Uterus (tissue), 4 donors: ENCODE measurements around the gene DENND1A. TPM values are rescaled to one million over a fixed set of nuclear protein-coding genes. Genes with fewer than 3 reads are reported as not detected.

Experiments used
- DNase-seq, 2 donors: peaks; one replicate each; pipeline ENCODE4 v3.0.0-alpha.2; 2019 to 2020
- H3K27ac ChIP-seq, 2 donors: fragments of 200-600 bp; sonication (generic); 1 replicate in 1 of 2; 2 replicates in 1 of 2; pipeline ENCODE4 v1.5.1; 2016 to 2018
- H3K27me3 ChIP-seq, 2 donors: fragments of 200-600 bp; sonication (generic); one replicate each; pipeline ENCODE4 v1.5.1; 2018 to 2019; ENCODE audit warnings: control low read depth in 1 of 2
- H3K36me3 ChIP-seq, 2 donors: fragments of 200-600 bp; sonication (generic); one replicate each; pipeline ENCODE4 v1.5.1; 2019; ENCODE audit warnings: control low read depth in 1 of 2
- H3K4me1 ChIP-seq, 2 donors: fragments of 200-600 bp; sonication (generic); one replicate each; pipeline ENCODE4 v1.5.1; 2018 to 2019; ENCODE audit warnings: control low read depth in 1 of 2
- H3K4me3 ChIP-seq, 2 donors: fragments of 200-600 bp; sonication (generic); 1 replicate in 1 of 2; 2 replicates in 1 of 2; pipeline ENCODE4 v1.5.1; 2018 to 2019; ENCODE audit warnings: mild to moderate bottlenecking in 1 of 2
- H3K9me3 ChIP-seq, 2 donors: fragments of 200-600 bp; sonication (generic); one replicate each; pipeline ENCODE4 v1.5.1; 2019; ENCODE audit warnings: control low read depth in 1 of 2
- POLR2A ChIP-seq, 2 donors: fragments of 450-650 bp; IDR thresholded peaks; one replicate each; pipeline ENCODE4 v1.6.1; 2016; ENCODE audit warnings: antibody characterized with exemption in 2 of 2, mild to moderate bottlenecking in 1 of 2, moderate library complexity in 1 of 2
- intact Hi-C: fragments of 100-400 bp; cut with DNase I; formaldehyde crosslinking; loops from one replicate; pipeline ENCODE4 v1.15.1; 2023; ENCODE audit warnings: low total_unique reads
- total RNA-seq, 4 donors: library from RNA; depleted of rRNA in 3 of 4; stranded (reverse); fragments of >200 nt in 3 of 4; gene quantifications; one replicate each; pipeline versions ENCODE4 v1.1.0 to v1.2.4, GENCODE V29; 2014 to 2023
- TF ChIP-seq, protein P1 (sequence below), 4 experiments: fragments of 200-600 bp in 2 of 4; fragments of 450-650 bp in 2 of 4; sonication (generic) in 2 of 4; IDR thresholded peaks; one replicate each; pipeline ENCODE4 v1.5.1; 2016 to 2019; ENCODE audit warnings: antibody characterized with exemption in 4 of 4, mild to moderate bottlenecking in 2 of 4, moderate library complexity in 1 of 4
- donor health status: DM: yes; HTN: yes; CAD: no.

Gene DENND1A
- total RNA-seq, 4 donors from 2014 or later = 10.8 to 34.5 (median 22.6) TPM

DNA sequence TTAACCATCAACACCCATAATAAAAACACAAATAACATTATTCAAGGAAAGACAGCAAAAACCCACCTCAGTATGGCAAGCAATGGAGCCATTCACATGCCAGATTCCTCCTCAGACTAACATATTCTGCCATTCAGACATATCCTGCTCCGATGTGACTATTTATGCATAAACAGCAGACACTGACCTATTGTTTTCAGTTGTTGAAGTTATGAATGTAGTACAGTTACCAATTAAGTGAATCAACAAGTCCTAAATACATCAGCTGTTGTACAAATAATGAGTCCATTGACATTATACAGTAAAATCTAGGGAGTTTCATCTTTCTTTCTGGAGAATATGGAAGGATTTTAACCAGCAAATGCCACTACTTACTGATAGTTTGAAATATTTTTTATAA is 131.7 kb downstream of the DENND1A start:
- Histone ChIP-seq H3K4me1 (no peaks in the 10 kb centered on the region), H3K9me3 (no peaks in the 10 kb centered on the region), H3K27ac (no peak overlapping the region), H3K4me3 (no peak overlapping the region), H3K27me3 (no peaks in the 10 kb centered on the region), H3K36me3 (no peaks in the 10 kb centered on the region)
- no peak for DNase-seq
- TF ChIP-seq, protein P1, sequence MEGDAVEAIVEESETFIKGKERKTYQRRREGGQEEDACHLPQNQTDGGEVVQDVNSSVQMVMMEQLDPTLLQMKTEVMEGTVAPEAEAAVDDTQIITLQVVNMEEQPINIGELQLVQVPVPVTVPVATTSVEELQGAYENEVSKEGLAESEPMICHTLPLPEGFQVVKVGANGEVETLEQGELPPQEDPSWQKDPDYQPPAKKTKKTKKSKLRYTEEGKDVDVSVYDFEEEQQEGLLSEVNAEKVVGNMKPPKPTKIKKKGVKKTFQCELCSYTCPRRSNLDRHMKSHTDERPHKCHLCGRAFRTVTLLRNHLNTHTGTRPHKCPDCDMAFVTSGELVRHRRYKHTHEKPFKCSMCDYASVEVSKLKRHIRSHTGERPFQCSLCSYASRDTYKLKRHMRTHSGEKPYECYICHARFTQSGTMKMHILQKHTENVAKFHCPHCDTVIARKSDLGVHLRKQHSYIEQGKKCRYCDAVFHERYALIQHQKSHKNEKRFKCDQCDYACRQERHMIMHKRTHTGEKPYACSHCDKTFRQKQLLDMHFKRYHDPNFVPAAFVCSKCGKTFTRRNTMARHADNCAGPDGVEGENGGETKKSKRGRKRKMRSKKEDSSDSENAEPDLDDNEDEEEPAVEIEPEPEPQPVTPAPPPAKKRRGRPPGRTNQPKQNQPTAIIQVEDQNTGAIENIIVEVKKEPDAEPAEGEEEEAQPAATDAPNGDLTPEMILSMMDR (IDR thresholded peaks at IDR 0.05) = no peak
- no peak for TF ChIP-seq POLR2A (IDR thresholded peaks at IDR 0.05)
- intact Hi-C loops = no loop called here

DNA sequence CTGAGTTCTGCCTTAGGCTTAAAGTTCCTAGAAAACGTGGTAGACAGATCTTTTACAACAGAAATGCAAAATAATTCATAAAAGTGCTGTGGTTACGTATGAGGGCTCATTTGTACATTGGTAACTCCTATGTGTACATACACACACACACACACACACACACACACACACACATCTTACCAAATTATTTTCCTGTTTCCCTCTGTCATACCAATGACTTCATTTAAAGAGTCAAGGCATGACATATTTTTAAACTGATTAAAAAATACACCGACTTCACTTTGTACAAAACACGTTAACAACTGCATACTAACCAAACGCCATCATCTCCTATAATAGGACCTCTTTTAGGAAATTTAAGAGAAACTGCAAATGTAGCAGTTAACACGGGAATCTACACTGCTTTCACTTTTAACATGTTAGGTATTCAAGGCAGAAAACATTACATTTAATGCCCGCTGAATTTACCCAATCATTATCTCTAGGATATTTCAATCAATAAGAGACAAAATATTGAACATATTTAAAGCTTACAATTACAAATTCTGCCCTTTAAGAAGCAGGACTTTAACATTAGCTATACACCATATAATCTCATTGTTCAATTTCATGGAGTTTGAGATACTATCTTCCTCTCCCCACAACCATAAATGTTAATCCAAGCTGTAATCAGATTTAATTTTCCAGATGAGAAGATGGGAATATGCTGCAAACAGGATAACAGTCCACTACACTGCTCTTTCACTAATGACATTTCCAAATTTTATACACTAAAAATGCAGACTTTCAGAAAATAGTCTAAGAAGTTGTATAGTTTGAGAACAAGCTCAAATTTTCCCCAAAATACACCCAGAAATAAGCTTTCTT is 133.1 kb downstream of the DENND1A start:
- no peak for TF ChIP-seq POLR2A (IDR thresholded peaks at IDR 0.05)
- TF ChIP-seq, protein P1 (IDR thresholded peaks at IDR 0.05) = no peak
- Histone ChIP-seq H3K4me1 (no peaks in the 10 kb centered on the region), H3K4me3 (no peak overlapping the region), H3K27ac (no peak overlapping the region), H3K9me3 (no peaks in the 10 kb centered on the region), H3K27me3 (no peaks in the 10 kb centered on the region), H3K36me3 (no peaks in the 10 kb centered on the region)
- no peak for DNase-seq
- intact Hi-C loops = no loop called here

DNA sequence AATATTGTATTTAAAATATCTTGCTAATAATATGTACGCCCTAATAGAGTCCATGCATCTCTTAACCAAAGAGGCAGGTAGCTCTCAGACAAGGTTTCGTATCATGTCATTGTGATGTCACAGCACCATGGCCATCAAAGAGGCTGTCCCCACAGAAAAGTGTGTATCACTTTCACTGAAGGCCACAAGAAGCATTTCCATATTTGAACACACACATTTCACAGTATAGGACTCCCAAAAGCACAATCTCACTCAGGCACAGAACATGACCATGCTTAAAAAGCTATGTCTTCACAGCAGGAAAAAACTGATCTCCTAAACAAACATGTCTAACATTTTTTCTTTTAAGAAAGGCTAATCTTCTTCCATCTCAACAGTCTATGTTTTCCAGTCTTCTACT is 133.8 kb downstream of the DENND1A start:
- TF ChIP-seq POLR2A (IDR thresholded peaks at IDR 0.05) = no peak
- TF ChIP-seq, protein P1 (IDR thresholded peaks at IDR 0.05) = no peak
- intact Hi-C loops = no loop called here
- no peak for DNase-seq
- Histone ChIP-seq H3K27me3 (no peaks in the 10 kb centered on the region), H3K36me3 (no peaks in the 10 kb centered on the region), H3K4me3 (no peak overlapping the region), H3K9me3 (no peaks in the 10 kb centered on the region), H3K27ac (no peak overlapping the region), H3K4me1 (no peaks in the 10 kb centered on the region)

DNA sequence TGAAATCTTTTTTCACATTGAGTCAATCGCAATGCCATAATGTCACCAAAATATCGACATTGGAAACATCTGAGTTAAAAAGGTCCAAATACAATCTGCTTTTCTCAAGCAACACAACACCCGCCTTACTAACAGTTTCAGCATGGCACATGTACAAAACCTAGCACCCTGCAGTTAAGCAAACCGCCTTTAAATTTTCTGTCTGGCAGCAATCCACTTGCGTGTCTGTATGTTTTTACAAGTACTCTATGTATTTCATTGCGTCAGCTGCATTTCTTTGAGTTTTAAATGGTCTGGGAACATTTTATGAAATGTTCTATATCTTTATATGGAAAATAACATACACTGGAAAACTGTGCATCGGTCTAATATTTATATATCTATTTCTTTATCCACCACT is 134.6 kb downstream of the DENND1A start:
- Histone ChIP-seq H3K4me1 (no peaks in the 10 kb centered on the region), H3K27me3 (no peaks in the 10 kb centered on the region), H3K4me3 (no peak overlapping the region), H3K27ac (no peak overlapping the region), H3K36me3 (no peaks in the 10 kb centered on the region), H3K9me3 (no peaks in the 10 kb centered on the region)
- TF ChIP-seq POLR2A (IDR thresholded peaks at IDR 0.05) = no peak
- TF ChIP-seq, protein P1 (IDR thresholded peaks at IDR 0.05) = no peak
- intact Hi-C loops = no loop called here
- no peak for DNase-seq

DNA sequence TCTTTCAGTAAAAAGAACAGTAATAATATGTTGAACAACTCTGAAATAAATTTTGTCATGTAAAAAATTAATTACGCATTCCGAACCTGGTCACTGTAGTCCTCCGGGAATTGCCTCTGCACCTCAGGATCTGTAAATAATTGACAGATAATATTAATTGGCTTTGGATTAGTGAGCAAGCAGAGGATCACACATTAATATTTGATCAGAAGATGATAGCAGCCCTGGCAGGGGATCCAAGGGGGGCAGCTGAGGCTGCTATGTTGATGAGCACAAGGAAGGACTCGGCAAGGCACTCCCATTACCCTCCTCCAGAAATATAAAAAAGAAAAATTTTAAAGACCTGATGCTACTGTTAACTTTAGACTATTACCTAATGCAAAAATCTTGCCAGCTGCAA is 137.4 kb downstream of the DENND1A start:
- H3K4me3 ChIP-seq = no peak overlapping the region
- H3K27ac ChIP-seq = no peak overlapping the region
- H3K9me3 ChIP-seq = no peaks in the 10 kb centered on the region
- TF ChIP-seq, protein P1 (IDR thresholded peaks at IDR 0.05) = no peak
- TF ChIP-seq POLR2A (IDR thresholded peaks at IDR 0.05) = no peak
- intact Hi-C loops = no loop called here
- no peak for DNase-seq
- no peaks in the 10 kb centered on the region for H3K36me3 ChIP-seq
- H3K4me1 ChIP-seq = no peaks in the 10 kb centered on the region
- no peaks in the 10 kb centered on the region for H3K27me3 ChIP-seq
